A172 (cell line): ENCODE results near the gene GSAP. TPM values are rescaled to one million over a fixed set of nuclear protein-coding genes. Genes with fewer than 3 reads are reported as not detected.
"Not testable (repeated sequence)": the region's sequence is repeated elsewhere in the genome, so short reads cannot be mapped to it uniquely, and the experiment has no call there.

Experiments used
- DNase-seq: peaks from one replicate; pipeline ENCODE4 v3.0.0-alpha.2; 2015; ENCODE audit warnings: low spot score
- total RNA-seq: library from RNA; depleted of rRNA; stranded (reverse); fragments of >200 nt; shearing (Covaris generic); gene quantifications from 2 replicates; pipeline ENCODE4 v1.2.3, GENCODE V29; 2014; rRNA removed

Gene GSAP, protein sequence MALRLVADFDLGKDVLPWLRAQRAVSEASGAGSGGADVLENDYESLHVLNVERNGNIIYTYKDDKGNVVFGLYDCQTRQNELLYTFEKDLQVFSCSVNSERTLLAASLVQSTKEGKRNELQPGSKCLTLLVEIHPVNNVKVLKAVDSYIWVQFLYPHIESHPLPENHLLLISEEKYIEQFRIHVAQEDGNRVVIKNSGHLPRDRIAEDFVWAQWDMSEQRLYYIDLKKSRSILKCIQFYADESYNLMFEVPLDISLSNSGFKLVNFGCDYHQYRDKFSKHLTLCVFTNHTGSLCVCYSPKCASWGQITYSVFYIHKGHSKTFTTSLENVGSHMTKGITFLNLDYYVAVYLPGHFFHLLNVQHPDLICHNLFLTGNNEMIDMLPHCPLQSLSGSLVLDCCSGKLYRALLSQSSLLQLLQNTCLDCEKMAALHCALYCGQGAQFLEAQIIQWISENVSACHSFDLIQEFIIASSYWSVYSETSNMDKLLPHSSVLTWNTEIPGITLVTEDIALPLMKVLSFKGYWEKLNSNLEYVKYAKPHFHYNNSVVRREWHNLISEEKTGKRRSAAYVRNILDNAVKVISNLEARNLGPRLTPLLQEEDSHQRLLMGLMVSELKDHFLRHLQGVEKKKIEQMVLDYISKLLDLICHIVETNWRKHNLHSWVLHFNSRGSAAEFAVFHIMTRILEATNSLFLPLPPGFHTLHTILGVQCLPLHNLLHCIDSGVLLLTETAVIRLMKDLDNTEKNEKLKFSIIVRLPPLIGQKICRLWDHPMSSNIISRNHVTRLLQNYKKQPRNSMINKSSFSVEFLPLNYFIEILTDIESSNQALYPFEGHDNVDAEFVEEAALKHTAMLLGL
- 9.6 and 13.7 TPM in 2 replicates for total RNA-seq

DNA sequence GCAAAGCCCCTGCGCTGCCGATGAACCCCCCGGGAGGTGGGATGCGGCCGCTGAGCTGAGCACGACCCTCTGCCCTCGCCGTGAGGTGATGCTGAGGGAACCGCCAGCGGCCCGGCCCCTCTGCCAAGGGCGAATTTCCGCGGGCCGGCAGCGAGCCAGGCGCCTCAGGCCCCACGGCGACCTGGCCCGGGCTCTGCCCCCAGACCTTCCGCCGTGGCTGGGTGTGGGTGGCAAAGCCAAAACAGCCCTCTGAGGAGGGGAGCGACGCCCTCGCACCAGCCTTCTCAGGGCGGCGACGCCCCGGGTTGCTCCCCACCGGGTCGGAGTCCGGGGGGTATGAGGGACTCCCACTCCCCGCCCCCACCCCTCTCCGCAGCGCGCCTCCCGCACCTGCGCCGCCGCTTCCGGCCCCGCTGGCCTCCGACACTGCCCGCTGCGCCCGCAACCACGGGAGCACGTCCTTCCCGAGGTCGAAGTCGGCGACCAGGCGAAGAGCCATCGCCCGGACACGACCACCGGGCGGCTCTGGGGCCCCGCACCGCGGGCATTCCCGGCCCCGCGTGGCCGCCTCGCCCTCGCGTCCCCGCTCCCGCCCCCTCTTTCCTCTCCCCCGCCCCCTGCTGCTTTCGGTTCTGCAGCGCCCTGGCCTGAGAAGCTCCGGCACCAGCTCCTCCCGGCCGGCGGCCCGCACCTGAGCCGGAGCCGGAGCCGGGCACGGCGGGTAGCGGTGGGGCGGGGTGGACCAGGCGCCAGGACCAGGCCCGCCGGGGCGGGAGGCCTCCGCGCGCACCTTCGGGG is at the start of gene GSAP:
Gene GSAP, minus strand, starts transcription at position 527 of the 798 bp plus-strand sequence. Its CDS starts 28 bp downstream, at position 499.
- DNase-seq = peak; percentile 19

DNA sequence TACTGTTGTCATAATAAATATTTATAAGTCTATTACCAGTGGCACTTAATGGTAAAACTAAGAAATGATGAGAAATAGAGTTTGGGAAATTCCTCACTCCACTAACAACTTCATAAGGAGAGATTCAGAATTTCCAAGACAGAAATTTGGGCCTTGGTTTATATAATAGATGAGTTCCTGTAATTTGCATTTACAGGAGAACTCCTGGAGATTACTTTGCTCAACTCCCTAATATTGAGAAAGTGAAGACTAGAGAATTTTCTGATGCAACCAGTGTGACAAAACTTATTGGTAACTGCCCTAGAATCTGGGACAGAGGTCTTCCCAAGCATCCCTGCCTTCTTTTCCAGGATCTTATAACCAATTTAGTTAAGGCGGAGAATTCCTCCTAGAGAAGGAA is 49.1 kb upstream of the GSAP start:
- DNase-seq = no peak

DNA sequence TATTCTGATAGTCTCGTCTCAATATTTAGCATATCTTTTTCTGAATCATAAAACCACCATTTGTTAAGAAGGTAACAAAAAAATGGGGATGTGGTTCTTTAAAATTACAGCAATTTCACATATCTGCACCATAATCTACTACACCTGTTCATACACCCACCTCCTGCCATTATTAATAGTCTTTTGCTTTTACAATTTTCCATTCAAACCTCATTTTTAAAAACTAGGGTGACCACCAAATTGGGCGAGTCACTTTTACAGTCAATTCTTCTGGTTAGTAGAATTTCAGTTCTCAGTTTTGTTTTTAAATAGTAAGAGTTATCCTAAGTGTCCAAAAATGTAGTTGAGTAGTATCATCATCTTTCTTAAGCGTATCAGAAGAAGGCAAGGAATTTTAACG is 48.4 kb upstream of the GSAP start:
- no peak for DNase-seq

DNA sequence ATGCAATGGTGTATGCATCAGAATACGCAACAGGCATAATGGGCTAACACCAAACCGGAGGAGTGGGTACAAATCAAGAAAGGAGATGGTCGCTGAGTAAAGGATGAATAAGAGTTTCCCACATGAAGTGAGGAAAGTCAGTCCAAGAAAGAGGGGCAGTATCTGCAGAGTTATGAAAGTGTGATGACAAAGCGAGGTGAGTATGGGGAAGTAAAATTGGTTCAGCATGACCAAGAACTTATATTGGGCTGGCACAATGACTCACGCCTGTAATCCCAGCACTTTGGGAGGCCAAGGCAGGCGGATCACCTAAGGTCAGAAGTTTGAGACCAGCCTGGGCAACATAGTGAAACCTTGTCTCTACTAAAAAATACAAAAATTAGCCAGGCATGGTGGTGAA is 47.5 kb upstream of the GSAP start:
- peak; percentile 42 for DNase-seq

DNA sequence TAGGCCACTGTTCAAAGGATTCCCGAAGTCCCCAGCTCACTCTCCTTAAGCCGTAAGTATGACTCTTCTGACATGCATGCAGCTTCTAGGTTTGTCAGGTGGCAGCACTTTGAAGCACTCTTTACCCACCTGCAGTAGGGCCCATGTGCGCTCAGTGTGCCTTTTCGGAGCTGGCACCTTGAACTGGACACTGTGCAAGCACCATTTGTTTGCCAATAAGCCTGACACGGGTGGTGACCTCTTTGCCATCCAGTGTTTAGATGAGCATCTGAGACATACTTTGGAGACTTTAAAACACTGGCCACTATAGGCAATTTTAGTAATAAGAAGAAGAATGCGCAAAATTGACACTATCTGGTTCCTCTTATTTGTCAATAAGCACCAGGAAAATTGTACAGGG is 45.7 kb upstream of the GSAP start:
- DNase-seq = no peak

DNA sequence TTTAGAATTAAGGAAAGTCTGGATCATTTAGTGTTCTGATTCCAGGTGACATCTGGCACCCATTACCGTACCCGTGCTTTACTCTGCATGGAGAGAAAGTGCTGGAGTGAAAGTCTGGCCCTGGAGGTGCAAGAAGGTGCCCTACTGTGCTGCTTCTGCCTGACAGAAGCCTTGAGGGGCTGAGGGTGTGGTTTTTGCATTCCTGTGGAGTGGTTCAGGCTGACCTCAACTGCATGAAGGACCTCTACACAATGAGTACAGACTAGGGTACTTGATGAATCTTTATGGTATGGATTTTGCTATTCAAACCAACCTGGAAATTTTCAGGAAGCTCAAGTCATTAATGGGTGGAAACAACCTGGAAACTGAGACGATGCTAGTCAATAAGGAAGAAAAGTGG is 45.1 kb upstream of the GSAP start:
- no peak for DNase-seq

DNA sequence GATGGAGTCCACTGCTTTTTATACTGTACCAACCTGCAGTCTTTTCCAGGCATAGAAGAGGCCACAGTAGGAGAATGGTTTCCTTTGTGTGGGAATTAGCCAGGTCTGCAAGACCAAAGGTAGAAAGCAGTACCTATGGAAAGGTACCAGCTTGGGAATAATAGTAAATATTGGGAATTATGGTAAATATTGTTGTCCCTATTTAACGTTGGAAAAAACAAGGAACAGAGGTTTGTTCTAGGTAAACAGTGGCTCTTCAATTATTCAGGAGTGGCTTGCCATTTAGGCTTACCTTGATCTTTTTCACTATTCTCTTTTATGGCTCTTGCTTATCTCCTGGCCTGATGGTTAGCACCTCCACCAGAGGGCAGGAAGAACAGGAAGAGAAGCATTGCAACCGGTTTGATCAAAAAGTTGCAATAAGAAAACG is 43.9 kb upstream of the GSAP start:
- DNase-seq = no peak

DNA sequence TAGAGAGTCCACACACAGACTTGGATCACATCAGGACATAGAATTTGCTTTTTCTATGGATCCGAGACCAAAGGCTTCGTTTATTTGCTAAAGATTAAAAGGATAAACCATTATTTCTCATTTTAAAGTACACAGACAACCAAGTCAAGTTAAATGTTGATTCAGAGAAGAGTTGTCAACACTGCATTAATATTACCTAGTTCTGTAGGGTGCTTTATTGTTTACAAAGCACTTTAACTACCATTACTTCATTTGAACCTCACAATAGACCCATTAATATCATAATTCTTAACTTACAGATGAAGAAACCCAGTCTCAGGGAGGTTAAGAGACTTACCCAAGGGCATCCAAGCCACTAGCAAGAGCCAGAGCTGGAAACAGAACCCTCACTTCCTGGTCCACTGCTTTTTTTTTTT is 43.2 kb upstream of the GSAP start:
- DNase-seq = no peak

DNA sequence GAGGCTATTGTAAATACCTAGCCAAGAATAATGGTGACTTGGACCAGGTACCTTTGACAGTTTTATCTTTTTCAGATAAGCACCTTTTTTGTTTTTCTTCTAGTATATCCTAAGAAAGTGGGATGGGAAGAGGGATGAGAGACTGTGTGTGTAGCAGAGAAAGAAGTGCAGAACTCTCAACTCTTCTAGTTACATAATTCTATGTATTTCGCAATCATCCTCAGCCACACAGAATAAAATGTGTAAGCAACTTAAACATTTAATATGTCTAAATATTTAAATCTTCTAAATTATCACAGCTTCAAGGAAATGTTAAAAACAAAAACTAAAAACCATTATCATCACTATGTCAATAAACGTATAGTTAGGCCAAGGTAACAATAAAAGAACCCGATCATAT is 42.6 kb upstream of the GSAP start:
- no peak for DNase-seq

DNA sequence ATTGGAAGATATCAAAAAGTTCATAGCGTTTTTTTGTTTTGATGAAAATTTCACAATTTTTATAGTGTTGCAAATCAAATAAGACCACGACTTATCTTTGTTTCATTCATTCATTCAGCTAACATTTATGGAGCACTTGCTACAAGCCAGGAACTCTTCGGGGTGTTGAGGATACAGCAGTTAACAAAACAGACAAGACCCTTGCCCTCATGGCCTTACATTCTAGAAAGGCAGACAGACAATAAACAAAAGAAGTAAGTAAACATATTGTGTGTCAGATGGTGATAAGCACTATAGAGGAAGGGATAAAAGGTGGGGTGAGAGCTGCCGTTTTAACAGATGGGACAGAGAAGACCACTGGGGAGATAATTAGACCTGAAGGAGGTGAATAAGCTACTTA is 41.6 kb upstream of the GSAP start:
- no peak for DNase-seq

DNA sequence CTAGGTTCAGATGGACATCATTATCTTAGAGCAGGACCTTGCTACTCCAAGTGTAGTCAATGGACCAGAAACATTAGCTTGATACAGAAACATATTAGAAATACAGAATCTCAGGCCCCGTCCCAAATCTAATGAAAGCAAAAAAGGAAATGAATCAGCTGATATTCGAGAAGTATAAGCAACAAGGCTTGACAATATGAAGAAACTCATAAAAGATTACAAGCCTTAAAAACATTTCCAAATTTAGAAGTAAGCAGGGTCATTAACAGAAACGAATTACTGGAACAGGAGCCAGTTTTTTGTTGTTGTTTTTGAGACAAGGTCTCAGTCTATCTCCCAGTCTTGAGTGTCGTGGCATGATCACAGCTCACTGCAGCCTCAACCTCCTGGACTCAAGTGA is 40.5 kb upstream of the GSAP start:
- no peak for DNase-seq

DNA sequence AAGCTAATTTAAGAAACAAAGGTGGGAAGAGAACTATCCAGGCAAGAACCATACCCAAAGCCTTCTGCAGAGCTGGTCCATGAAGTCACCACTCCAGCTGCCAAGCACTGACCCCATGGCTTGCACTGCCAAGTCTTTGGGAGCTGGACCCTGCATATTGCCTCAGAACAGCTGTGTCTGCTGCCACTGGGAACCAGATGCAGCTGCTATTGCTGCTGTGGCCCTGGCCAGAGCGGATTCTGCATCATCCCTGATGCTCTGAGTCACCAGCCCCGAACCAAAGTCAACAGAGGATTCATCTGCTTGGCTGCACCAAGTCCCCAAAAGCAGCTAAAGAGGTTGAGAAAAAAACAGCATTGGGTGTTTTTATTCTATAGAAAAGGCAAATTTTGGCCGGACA is 39.2 kb upstream of the GSAP start:
- peak; percentile 69 for DNase-seq

DNA sequence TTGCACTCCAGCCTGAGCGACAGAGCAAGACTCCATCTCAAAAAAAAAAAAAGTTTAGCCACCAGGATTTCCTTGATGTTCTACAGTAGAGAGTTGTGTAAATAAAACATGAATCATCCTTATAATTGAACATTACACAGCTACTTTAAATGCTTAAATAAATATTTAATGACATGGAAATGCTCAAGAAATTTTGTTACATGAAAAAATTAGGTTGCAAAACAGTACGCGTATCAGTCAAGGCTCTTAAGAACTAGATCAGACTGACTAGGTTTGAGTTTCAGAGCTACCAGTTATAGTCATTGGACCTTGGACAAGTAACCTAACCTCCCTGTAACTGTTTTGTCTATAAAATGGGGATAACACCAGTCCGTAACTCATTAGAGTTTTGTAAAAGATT is 38.7 kb upstream of the GSAP start:
- no peak for DNase-seq

DNA sequence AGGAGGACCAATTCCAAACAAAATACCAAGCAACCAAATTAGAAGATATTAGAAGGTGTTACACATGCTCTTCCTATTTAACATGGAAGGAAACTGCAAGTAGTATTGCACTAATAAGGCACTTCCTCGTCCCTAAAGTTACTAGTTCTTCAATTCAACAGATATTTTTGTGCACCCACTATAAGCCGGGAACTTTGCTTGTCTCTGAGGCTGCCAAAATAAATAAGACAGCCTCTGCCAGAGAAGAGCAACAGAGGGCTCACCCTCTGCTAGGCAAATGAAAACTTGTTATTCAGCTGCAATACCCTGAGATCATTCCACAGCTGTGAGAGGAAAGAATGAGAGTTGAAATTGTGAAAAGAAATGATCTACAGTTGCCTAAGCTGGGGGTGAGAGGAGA is 37.4 kb upstream of the GSAP start:
- DNase-seq = no peak

DNA sequence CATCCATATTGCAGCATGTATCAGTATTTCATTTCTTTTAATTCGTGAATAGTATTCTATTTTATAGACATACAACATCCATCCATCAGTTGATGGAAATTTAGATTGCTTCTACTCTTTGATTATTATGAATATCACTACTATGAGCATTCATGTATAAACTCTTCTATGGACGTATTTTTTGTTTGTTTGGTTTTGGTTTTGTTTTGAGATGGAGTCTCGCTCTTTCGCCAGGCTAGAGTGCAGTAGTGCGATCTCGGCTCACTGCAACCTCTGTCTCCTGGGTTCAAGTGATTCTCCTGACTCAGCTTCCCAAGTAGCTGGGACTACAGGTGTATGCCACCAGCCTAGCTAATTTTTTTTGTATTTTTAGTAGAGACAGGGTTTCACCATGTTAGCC is 35.8 kb upstream of the GSAP start:
- not testable (repeated sequence) for DNase-seq

DNA sequence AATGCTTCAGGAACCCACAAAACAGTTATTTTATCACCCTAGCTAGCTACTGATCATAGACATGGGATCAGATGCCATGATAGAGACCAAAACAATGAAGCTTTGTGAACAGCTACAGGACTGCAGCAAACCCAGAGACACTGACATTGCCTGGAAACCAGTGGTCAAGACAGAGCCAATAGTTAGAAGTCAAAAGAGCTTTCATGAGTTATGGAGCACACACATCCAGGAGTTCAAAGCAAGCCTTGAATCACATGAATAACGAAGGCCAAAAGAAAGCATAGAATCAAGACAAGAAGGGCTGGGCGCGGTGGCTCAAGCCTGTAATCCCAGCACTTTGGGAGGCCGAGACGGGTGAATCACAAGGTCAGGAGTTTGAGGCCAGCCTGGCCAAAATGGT is 34.5 kb upstream of the GSAP start:
- DNase-seq = no peak

DNA sequence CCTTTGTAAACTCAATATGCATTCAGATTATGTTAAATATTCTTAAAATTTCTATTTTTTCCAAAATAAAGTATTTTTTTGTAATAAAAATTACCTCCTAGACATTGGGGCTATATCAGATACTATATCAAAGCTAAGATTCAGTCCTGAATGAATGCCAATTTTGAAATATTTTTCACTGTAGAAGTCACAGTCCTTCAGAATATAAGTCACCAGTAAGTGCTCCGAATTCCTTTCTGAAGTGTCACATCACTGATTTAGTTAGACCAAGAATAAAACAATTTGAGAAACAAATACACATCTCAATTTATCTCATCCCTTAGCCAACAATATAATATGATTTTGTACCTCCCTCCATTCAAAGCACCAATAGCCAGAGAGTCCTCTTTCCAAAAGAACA is 33.9 kb upstream of the GSAP start:
- peak; percentile 55 for DNase-seq

DNA sequence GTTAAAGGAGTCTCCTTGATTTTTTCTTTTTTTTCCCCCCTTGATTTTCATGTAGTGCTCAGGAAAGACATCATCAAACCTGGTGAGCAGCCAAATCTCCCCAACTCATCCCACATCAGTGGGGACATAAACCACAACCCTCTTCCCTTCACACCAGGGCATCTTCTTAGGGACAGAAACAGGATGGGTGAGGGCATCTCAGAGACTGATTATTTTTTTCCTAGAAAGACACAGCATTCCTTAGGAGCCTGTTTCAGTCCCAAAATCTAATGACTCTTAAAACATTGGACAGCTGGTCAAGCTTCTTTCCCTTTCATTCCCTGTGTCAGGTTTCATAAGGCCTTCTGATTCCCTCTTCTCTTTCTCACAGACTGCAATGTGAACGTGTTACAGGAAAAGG is 31.5 kb upstream of the GSAP start:
- no peak for DNase-seq

DNA sequence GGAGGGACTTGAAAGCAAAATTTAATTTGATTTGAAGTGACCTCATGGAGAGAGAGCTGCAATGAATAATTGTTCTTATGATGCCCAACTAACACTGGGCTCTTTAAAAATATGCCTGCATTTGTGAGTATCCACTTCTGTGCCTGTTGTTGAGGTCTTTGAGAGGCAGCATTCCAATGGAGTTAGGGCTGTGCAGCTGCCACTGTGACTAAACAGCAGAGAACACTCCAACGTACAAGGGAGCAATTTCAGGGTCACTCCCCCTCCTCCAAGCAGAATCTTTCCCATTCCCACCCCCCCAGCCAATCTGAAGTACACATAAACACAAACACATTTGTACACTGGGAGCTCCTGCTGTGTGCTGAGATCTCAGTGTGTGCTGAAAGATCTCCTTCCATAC is 28.0 kb upstream of the GSAP start:
- no peak for DNase-seq

DNA sequence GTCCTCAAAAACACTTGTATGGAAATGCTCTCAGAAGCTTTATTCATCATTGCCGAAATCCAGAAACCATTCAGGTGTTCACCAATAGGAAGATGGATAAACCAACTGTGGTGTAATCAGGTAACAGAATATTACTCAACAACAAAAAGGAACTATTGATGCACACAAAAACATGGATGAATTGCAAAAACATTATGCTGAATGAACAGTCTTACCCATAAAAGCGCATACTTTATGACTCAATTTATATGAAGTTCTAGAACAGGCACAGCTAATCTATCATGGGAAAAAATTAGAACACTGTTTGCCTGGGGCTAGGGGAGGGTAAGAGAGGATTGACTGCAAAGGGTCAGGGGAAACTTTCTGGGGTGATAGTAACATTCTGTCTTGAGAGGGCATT is 26.9 kb upstream of the GSAP start:
- no peak for DNase-seq

DNA sequence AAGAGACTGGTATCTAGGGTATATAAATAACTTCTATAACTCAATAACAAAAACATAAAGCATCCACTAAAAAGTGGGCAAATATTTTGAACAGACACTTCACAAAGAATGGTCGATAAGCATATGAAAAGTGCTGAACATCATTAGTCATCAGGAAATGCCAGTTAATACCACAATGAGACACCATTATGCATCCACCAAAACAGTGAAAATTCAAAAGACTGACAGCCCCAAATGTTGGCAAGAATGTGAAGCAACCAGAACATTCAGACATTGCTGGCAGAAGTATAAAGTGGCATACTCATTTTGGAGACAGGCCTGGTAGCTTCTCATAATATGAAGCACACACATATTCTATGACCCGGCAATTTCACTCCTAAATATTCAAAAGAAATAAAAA is 26.5 kb upstream of the GSAP start:
- peak; percentile 72 for DNase-seq

DNA sequence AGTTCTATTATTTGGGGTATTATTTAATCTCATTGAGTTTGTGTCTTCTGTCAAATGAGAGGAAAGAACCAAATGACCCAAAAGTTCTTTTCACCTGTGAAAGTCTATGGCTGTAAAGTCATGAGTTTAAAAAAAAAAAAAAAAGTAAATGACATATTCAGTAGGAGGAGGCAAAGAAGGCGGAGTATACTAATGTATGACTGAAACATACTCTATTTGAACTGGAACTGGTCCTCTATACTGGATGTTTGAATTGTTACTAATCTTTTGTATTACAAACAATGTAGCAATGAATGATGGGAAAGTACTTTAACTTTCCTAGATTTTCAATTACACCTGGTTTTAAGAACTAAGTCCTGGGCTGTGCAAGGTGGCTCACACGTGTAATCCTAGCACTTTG is 24.9 kb upstream of the GSAP start:
- no peak for DNase-seq
